ENCODE measurements around the gene IL1R2.

IL1R2 gene

GRCh38 chr2:101975171-101975870, 16.4 kb upstream of the IL1R2 start:
- TF ChIP-seq CTCF (IDR thresholded peaks at IDR 0.05; ENCODE audit: insufficient read depth, missing control alignments): no peak
- DNase-seq (ENCODE audit: insufficient read length, low spot score): no peak
- no peak for FAIRE-seq

GRCh38 chr2:101976891-101977290, 14.9 kb upstream of the IL1R2 start:
- FAIRE-seq (no peak), DNase-seq (ENCODE audit: insufficient read length, low spot score) (no peak)
- no peak for TF ChIP-seq CTCF (IDR thresholded peaks at IDR 0.05; ENCODE audit: insufficient read depth, missing control alignments)

DNA sequence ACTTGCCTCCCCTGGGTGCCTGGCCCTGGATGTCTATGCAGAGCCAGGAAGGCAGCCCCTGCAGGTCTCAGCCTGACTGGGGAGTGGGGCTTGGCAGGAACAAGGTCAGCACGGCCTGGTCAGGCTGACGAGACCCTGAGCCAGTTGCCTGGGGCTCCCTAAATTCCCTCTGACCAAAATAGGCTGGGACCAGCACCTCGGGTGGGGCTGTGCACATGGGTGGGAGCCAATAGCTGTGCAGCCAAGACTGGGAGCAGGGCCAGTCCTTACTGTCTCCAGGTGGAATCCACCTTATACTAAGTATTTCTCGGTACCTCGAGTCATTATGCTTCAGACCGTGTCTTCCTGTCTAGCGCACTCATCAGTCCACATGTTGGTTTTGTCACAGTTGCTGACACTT, 11.4 kb upstream of the IL1R2 start:
- FAIRE-seq (no peak), DNase-seq (ENCODE audit: insufficient read length, low spot score) (no peak)
- no peak for TF ChIP-seq CTCF (IDR thresholded peaks at IDR 0.05; ENCODE audit: insufficient read depth, missing control alignments)

- DNase-seq (ENCODE audit: insufficient read length, low spot score) (no peak), FAIRE-seq (no peak)
- TF ChIP-seq CTCF (IDR thresholded peaks at IDR 0.05; ENCODE audit: insufficient read depth, missing control alignments): no peak
Observed at GRCh38 chr2:101981066-101981465, 10.7 kb upstream of the IL1R2 start.

DNA sequence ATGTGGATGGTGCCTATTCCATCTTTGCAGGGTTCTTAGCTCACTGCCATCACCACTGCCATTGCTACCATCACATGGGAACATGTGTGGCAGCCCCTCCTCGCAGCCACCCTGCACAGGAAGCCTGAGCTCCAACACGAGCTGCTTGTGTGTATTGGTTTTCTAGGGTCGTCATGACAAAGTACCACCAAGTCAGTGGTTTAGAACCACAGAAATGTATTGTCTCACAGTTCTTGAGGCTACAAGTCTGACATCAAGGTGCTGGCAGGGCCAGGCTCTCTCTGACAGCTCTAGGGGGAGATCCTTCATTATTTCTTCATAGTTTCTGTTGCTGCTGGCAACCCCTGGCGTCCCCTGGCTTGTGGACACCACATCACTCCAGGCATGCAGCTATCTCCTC, 10.3 kb upstream of the IL1R2 start:
- no peak for TF ChIP-seq CTCF (IDR thresholded peaks at IDR 0.05; ENCODE audit: insufficient read depth, missing control alignments)
- no peak for FAIRE-seq
- no peak for DNase-seq (ENCODE audit: insufficient read length, low spot score)

- no peak for FAIRE-seq
- no peak for TF ChIP-seq CTCF (IDR thresholded peaks at IDR 0.05; ENCODE audit: insufficient read depth, missing control alignments)
- no peak for DNase-seq (ENCODE audit: insufficient read length, low spot score)
Observed at GRCh38 chr2:101982495-101983029, 9.2 kb upstream of the IL1R2 start.

DNA sequence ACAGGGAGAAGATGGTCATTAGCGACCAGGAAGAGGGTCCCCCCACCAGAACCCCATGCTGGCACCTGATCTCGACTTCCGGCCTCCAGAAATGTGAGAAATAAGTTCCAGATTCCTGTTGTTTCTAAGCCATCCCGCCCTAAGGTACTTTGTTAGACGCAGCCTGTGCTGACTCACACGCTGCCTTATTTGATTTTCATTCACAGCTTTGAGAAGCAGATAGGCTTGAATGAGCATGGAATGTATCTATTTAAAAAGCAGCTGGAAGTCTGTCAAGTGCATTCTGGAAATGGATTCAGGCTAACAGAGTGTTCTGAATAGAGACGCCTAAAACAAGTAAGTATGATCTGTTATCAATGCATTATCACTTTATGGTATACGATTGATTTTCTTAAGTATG, 8.3 kb upstream of the IL1R2 start:
- no peak for FAIRE-seq
- DNase-seq (ENCODE audit: insufficient read length, low spot score): no peak

More for the DNA sequence above, 8.3 kb upstream of the IL1R2 start:
- TF ChIP-seq CTCF (IDR thresholded peaks at IDR 0.05; ENCODE audit: insufficient read depth, missing control alignments): no peak

All from D721Med (cell line).